Measurements from ENCODE around the gene DEPP1.

Gene DEPP1

GRCh38 chr10:44973323-44974081 lies 5.1 kb downstream of the DEPP1 start:
- H3K4me3 ChIP-seq (ENCODE audit: low read length): no peak overlapping the region
- DNase-seq (ENCODE audit: low read depth): no peak
- TF ChIP-seq CTCF (conservative IDR thresholded peaks at IDR 0.05; ENCODE audit: low read depth, low read length): no peak

- DNase-seq (ENCODE audit: low read depth): no peak
- no peak for TF ChIP-seq CTCF (conservative IDR thresholded peaks at IDR 0.05; ENCODE audit: low read depth, low read length)
- no peak overlapping the region for H3K4me3 ChIP-seq (ENCODE audit: low read length)
Observed at GRCh38 chr10:44972874-44973306, 5.7 kb downstream of the DEPP1 start.

GRCh38 chr10:44971935-44972757 lies 6.5 kb downstream of the DEPP1 start:
- H3K4me3 ChIP-seq (ENCODE audit: low read length): no peak overlapping the region
- no peak for DNase-seq (ENCODE audit: low read depth)
- TF ChIP-seq CTCF (conservative IDR thresholded peaks at IDR 0.05; ENCODE audit: low read depth, low read length): no peak

GRCh38 chr10:44971434-44971833 lies 7.2 kb downstream of the DEPP1 start:
- TF ChIP-seq CTCF (conservative IDR thresholded peaks at IDR 0.05; ENCODE audit: low read depth, low read length): no peak
- no peak overlapping the region for H3K4me3 ChIP-seq (ENCODE audit: low read length)
- no peak for DNase-seq (ENCODE audit: low read depth)

GRCh38 chr10:44970812-44971395 lies 7.7 kb downstream of the DEPP1 start:
- no peak for DNase-seq (ENCODE audit: low read depth)
- no peak for TF ChIP-seq CTCF (conservative IDR thresholded peaks at IDR 0.05; ENCODE audit: low read depth, low read length)
- no peak overlapping the region for H3K4me3 ChIP-seq (ENCODE audit: low read length)

GRCh38 chr10:44969854-44970253 lies 8.8 kb downstream of the DEPP1 start:
- DNase-seq (ENCODE audit: low read depth): no peak
- H3K4me3 ChIP-seq (ENCODE audit: low read length): no peak overlapping the region
- TF ChIP-seq CTCF (conservative IDR thresholded peaks at IDR 0.05; ENCODE audit: low read depth, low read length): no peak

Measured in retinal pigment epithelial cell (primary cell).